ENCODE measurements around the gene RIN2.

Gene RIN2

GRCh38 chr20:19725373-19725772 lies 32.7 kb upstream of the RIN2 start:
- TF ChIP-seq JUND (IDR thresholded peaks at IDR 0.05; ENCODE audit: low read depth): no peak
- in situ Hi-C loops (cut with HindIII; ENCODE audit: low pct_unique_long_range_greater_than_20kb, low sequenced_read_pairs): no loop called here
- no peak for DNase-seq (ENCODE audit: low read depth in 1 of 2, low spot score in 1 of 2)

GRCh38 chr20:19725814-19726525 lies 32.1 kb upstream of the RIN2 start:
- in situ Hi-C loops (cut with HindIII; ENCODE audit: low pct_unique_long_range_greater_than_20kb, low sequenced_read_pairs): no loop called here
- DNase-seq (ENCODE audit: low read depth in 1 of 2, low spot score in 1 of 2): no peak
- TF ChIP-seq JUND (IDR thresholded peaks at IDR 0.05; ENCODE audit: low read depth): no peak

GRCh38 chr20:19727251-19727847 lies 30.7 kb upstream of the RIN2 start:
- in situ Hi-C loops (cut with HindIII; ENCODE audit: low pct_unique_long_range_greater_than_20kb, low sequenced_read_pairs): no loop called here
- no peak for TF ChIP-seq JUND (IDR thresholded peaks at IDR 0.05; ENCODE audit: low read depth)
- DNase-seq (ENCODE audit: low read depth in 1 of 2, low spot score in 1 of 2): no peak

GRCh38 chr20:19729672-19730071 lies 28.4 kb upstream of the RIN2 start:
- DNase-seq (ENCODE audit: low read depth in 1 of 2, low spot score in 1 of 2): no peak
- no peak for TF ChIP-seq JUND (IDR thresholded peaks at IDR 0.05; ENCODE audit: low read depth)
- in situ Hi-C loops (cut with HindIII; ENCODE audit: low pct_unique_long_range_greater_than_20kb, low sequenced_read_pairs): no loop called here

- DNase-seq (ENCODE audit: low read depth in 1 of 2, low spot score in 1 of 2): no peak
- in situ Hi-C loops (cut with HindIII; ENCODE audit: low pct_unique_long_range_greater_than_20kb, low sequenced_read_pairs): no loop called here
- no peak for TF ChIP-seq JUND (IDR thresholded peaks at IDR 0.05; ENCODE audit: low read depth)
Measured at GRCh38 chr20:19730706-19731105, 27.4 kb upstream of the RIN2 start.

- no peak for DNase-seq (ENCODE audit: low read depth in 1 of 2, low spot score in 1 of 2)
- TF ChIP-seq JUND (IDR thresholded peaks at IDR 0.05; ENCODE audit: low read depth): no peak
- in situ Hi-C loops (cut with HindIII; ENCODE audit: low pct_unique_long_range_greater_than_20kb, low sequenced_read_pairs): no loop called here
Measured at GRCh38 chr20:19734811-19735210, 23.2 kb upstream of the RIN2 start.

- in situ Hi-C loops (cut with HindIII; ENCODE audit: low pct_unique_long_range_greater_than_20kb, low sequenced_read_pairs): no loop called here
- no peak for TF ChIP-seq JUND (IDR thresholded peaks at IDR 0.05; ENCODE audit: low read depth)
- DNase-seq (ENCODE audit: low read depth in 1 of 2, low spot score in 1 of 2): peak; percentile 29 to 54
Measured at GRCh38 chr20:19735446-19735845, 22.6 kb upstream of the RIN2 start.

GRCh38 chr20:19737025-19737424 lies 21.0 kb upstream of the RIN2 start:
- in situ Hi-C loops (cut with HindIII; ENCODE audit: low pct_unique_long_range_greater_than_20kb, low sequenced_read_pairs): no loop called here
- no peak for DNase-seq (ENCODE audit: low read depth in 1 of 2, low spot score in 1 of 2)
- TF ChIP-seq JUND (IDR thresholded peaks at IDR 0.05; ENCODE audit: low read depth): no peak

GRCh38 chr20:19738951-19739350 lies 19.1 kb upstream of the RIN2 start:
- no peak for DNase-seq (ENCODE audit: low read depth in 1 of 2, low spot score in 1 of 2)
- in situ Hi-C loops (cut with HindIII; ENCODE audit: low pct_unique_long_range_greater_than_20kb, low sequenced_read_pairs): no loop called here

GRCh38 chr20:19739351-19739750 lies 18.7 kb upstream of the RIN2 start:
- no peak for TF ChIP-seq JUND (IDR thresholded peaks at IDR 0.05; ENCODE audit: low read depth)
- in situ Hi-C loops (cut with HindIII; ENCODE audit: low pct_unique_long_range_greater_than_20kb, low sequenced_read_pairs): no loop called here
- DNase-seq (ENCODE audit: low read depth in 1 of 2, low spot score in 1 of 2): no peak

More at GRCh38 chr20:19738951-19739350, 19.1 kb upstream of the RIN2 start:
- no peak for TF ChIP-seq JUND (IDR thresholded peaks at IDR 0.05; ENCODE audit: low read depth)

- DNase-seq (ENCODE audit: low read depth in 1 of 2, low spot score in 1 of 2): no peak
- no peak for TF ChIP-seq JUND (IDR thresholded peaks at IDR 0.05; ENCODE audit: low read depth)
- in situ Hi-C loops (cut with HindIII; ENCODE audit: low pct_unique_long_range_greater_than_20kb, low sequenced_read_pairs): no loop called here
Measured at GRCh38 chr20:19740512-19740911, 17.5 kb upstream of the RIN2 start.

- DNase-seq (ENCODE audit: low read depth in 1 of 2, low spot score in 1 of 2): no peak
- no peak for TF ChIP-seq JUND (IDR thresholded peaks at IDR 0.05; ENCODE audit: low read depth)
- in situ Hi-C loops (cut with HindIII; ENCODE audit: low pct_unique_long_range_greater_than_20kb, low sequenced_read_pairs): no loop called here
Measured at GRCh38 chr20:19741924-19742323, 16.1 kb upstream of the RIN2 start.

- no peak for DNase-seq (ENCODE audit: low read depth in 1 of 2, low spot score in 1 of 2)
- TF ChIP-seq JUND (IDR thresholded peaks at IDR 0.05; ENCODE audit: low read depth): no peak
- in situ Hi-C loops (cut with HindIII; ENCODE audit: low pct_unique_long_range_greater_than_20kb, low sequenced_read_pairs): no loop called here
Measured at GRCh38 chr20:19742974-19743639, 15.0 kb upstream of the RIN2 start.

All from T47D (cell line).